T-helper 17 cell (primary cell): ENCODE results near the gene KAZN. TPM values are rescaled to one million over a fixed set of nuclear protein-coding genes. Genes with fewer than 3 reads are reported as not detected.

ENCODE experiments used
- ATAC-seq: fragments of 150-1000 bp; cut with Tn5 transposase; 2 replicates; pipeline ENCODE4 v1.10.0; 2021; ENCODE audit warnings: mild to moderate bottlenecking, moderate library complexity
- DNase-seq, 3 donors: peaks; one replicate each; pipeline versions ENCODE4 v3.0.0 to v3.0.0-alpha.2; 2020 to 2021
- H3K9me3 ChIP-seq: one replicate; pipeline ENCODE4 v1.7.0; 2013; ENCODE audit warnings: low read length, mild to moderate bottlenecking; ENCODE audit not compliant: control insufficient read depth, poor library complexity, severe bottlenecking
- H3K27ac Mint-ChIP-seq: one replicate; pipeline ENCODE4 v1.8.0; 2022; ENCODE audit warnings: mild to moderate bottlenecking, moderate library complexity, mixed read lengths
- H3K27me3 Mint-ChIP-seq: one replicate; pipeline ENCODE4 v1.8.0; 2022; ENCODE audit warnings: mixed read lengths
- H3K36me3 Mint-ChIP-seq: one replicate; pipeline ENCODE4 v1.8.0; 2022; ENCODE audit warnings: low read depth, mixed read lengths
- H3K4me1 Mint-ChIP-seq: one replicate; pipeline ENCODE4 v1.8.0; 2022; ENCODE audit warnings: mild to moderate bottlenecking, mixed read lengths
- H3K4me3 Mint-ChIP-seq: one replicate; pipeline ENCODE4 v1.8.0; 2022; ENCODE audit warnings: mild to moderate bottlenecking, moderate library complexity, mixed read lengths
- total RNA-seq, 4 donors: library from RNA in 2 of 4; stranded (reverse) in 2 of 4; gene quantifications; one replicate each; pipeline ENCODE4 v1.2.3 and lab custom pipeline; 2022 to 2026

KAZN gene
- total RNA-seq, 2 donors from 2014 or later, result 0.10 to 0.62 TPM

DNA sequence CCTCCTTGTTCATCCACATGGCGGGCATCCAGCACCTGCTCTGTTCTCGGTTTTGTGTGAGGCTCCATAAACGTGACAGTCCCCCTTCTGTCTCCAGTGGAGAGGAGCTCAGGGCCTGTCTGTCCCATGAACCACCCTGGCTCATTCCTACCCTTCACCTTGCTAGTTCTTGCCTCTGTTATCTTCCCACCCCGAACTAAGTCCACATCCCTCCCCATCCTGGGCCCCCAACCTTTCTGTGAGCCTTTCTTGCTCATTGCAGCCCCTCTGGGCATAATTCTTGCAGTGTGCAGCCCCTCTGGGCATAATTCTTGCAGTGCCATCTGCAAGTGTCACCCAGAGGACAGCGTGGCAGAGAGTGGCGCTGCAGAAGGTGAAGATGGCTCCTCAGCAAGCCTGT lies 338.3 kb downstream of the KAZN start:
- ATAC-seq (no peak), DNase-seq (no peak)
- no peak overlapping the region for H3K4me3 Mint-ChIP-seq
- H3K9me3 ChIP-seq, result no peaks in the 10 kb centered on the region
- no peaks in the 10 kb centered on the region for H3K36me3 Mint-ChIP-seq
- H3K27me3 Mint-ChIP-seq, result peaks cover 19% of the 10 kb centered on the region
- no peaks in the 10 kb centered on the region for H3K4me1 Mint-ChIP-seq
- no peak overlapping the region for H3K27ac Mint-ChIP-seq

- no peaks in the 10 kb centered on the region for H3K9me3 ChIP-seq
These were observed 338.9 kb downstream of the KAZN start for GRCh38 chr1:14937288-14937949.

GRCh38 chr1:14939527-14940284 lies 341.2 kb downstream of the KAZN start:
- Mint-ChIP-seq H3K27ac (no peak overlapping the region), H3K27me3 (peaks cover 35% of the 10 kb centered on the region), H3K4me1 (peaks cover 2% of the 10 kb centered on the region), H3K36me3 (no peaks in the 10 kb centered on the region), H3K4me3 (no peak overlapping the region)
- no peak for DNase-seq
- no peak for ATAC-seq
- H3K9me3 ChIP-seq, result no peaks in the 10 kb centered on the region

More at GRCh38 chr1:14937288-14937949, 338.9 kb downstream of the KAZN start:
- Mint-ChIP-seq H3K27ac (no peak overlapping the region), H3K4me1 (no peaks in the 10 kb centered on the region), H3K36me3 (no peaks in the 10 kb centered on the region), H3K4me3 (no peak overlapping the region), H3K27me3 (peaks cover 25% of the 10 kb centered on the region)
- no peak for ATAC-seq
- DNase-seq, result no peak

DNA sequence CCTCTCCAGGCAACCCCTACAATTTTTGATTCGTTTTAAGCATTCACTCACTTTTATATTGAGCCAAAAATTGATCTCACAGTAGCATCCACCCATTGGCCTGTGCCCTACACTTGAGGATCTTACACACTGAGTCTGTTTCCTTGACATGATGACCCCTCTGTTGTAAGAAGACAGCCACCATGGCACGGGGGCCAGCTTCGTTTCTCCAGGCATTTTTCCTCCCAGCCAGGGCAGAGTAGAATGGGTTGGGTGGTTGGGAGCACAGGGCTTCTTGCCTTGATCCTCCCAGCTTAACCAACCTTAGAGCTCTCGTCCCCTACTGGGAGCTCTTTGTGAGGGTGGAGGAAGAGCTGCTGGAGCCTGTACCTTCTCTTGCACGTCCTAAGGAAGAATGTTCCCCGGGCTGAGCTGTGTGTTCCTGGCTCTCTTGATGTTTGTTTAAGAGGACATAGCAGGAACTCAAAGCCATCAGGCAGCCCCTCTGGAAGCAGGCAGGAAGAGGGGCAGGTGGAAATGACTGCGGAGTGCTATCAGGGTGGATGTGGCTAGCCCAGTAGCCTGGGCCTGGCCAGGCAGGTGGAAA lies 341.9 kb downstream of the KAZN start:
- H3K9me3 ChIP-seq, result no peaks in the 10 kb centered on the region
- peaks cover 35% of the 10 kb centered on the region for H3K27me3 Mint-ChIP-seq
- peaks cover 2% of the 10 kb centered on the region for H3K4me1 Mint-ChIP-seq
- DNase-seq (no peak), ATAC-seq (no peak)
- H3K36me3 Mint-ChIP-seq, result no peaks in the 10 kb centered on the region
- H3K27ac Mint-ChIP-seq, result no peak overlapping the region
- no peak overlapping the region for H3K4me3 Mint-ChIP-seq

DNA sequence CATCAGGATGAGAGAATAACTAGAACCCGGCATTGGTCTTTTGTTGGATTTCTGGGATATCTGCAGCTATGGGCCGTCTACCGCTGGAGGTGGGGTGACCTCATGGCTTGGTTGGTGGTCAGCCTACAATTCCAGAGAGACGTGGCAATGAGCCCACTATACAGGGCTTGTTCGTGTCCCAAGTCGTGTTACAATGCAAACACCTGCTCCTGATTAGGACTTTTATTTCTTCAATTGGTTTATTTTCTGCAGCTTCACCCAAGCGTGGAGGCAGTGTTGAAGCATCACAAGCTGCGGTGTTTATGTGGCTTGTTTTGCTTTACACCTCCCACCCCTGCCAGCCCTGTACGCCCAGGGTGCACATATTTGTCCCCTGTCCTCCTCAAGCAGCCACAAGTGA lies 343.4 kb downstream of the KAZN start:
- H3K36me3 Mint-ChIP-seq, result no peaks in the 10 kb centered on the region
- no peak for ATAC-seq
- H3K27ac Mint-ChIP-seq, result no peak overlapping the region
- peaks cover 2% of the 10 kb centered on the region for H3K4me1 Mint-ChIP-seq
- DNase-seq, result no peak
- H3K27me3 Mint-ChIP-seq, result peaks cover 30% of the 10 kb centered on the region
- no peaks in the 10 kb centered on the region for H3K9me3 ChIP-seq
- no peak overlapping the region for H3K4me3 Mint-ChIP-seq

GRCh38 chr1:14944471-14944985 lies 346.0 kb downstream of the KAZN start:
- Mint-ChIP-seq H3K4me1 (peaks cover 2% of the 10 kb centered on the region), H3K4me3 (no peak overlapping the region), H3K27me3 (peaks cover 29% of the 10 kb centered on the region), H3K27ac (no peak overlapping the region), H3K36me3 (no peaks in the 10 kb centered on the region)
- DNase-seq, result no peak
- no peak for ATAC-seq
- H3K9me3 ChIP-seq, result no peaks in the 10 kb centered on the region

DNA sequence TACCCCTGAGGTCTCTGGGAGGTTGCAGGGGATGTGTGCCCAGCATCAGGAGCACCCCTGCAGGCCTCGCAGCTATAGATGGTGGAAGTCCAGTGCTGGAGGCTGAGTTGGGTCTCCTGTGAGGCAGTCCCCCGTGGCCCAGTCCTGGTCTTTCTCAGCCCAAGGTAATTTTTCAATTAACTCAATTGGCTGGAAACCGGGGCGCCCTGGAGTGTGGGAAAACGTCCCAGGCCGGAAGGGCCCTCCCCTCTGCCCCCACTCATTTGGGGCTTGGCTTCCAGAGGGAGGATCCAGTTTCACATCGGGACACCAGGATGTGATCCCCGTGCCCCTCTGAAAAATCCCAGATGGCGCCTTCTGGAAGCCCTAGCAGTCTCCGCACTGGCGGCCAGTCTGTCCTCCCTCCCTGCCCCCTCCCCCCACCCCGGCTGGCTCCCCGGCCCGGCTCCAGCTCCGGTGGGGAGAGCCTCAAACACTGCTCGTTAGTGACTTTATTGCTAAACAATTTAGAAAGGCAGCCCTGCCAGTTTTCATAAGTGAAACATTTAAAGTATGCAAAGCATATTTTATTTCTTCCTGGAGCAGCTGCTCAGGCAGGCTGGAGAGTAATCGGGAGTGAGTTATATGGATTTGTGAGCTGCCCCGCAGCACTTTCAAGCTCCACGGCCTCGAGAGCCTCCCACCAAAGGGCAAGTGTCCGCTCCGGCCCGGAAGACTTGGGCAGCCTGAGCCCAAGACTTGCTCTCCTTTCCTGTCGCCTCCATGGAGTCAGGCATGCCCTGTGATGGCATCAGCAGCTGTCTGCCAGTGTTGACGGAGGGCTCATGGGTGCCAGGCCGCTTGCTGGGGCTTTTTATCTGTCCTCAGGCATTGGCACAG lies 346.9 kb downstream of the KAZN start:
- Mint-ChIP-seq H3K27me3 (peaks cover 29% of the 10 kb centered on the region), H3K4me3 (no peak overlapping the region)

DNA sequence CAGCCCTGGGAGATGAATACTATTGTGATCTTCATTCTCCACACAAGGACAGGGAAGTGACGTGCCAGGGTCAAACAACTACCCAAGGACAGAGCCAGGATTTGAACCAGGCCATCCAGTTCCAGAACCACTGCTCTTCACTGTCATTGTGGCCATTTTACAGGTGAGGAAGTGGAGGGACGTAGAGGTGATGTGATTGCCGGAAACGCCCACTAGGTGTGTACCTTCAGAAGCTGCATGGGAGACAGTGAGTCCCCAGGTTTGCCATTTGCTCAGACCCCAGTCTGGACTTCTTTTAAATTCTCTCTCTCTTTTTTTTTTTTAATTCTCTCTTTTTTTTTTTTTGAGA lies 347.5 kb downstream of the KAZN start:
- no peak for ATAC-seq
- DNase-seq, result no peak
- H3K4me1 Mint-ChIP-seq, result peaks cover 2% of the 10 kb centered on the region

More for the DNA sequence above, 346.9 kb downstream of the KAZN start:
- no peaks in the 10 kb centered on the region for H3K9me3 ChIP-seq
- no peaks in the 10 kb centered on the region for H3K36me3 Mint-ChIP-seq
- peaks cover 2% of the 10 kb centered on the region for H3K4me1 Mint-ChIP-seq
- no peak for ATAC-seq
- no peak overlapping the region for H3K27ac Mint-ChIP-seq
- DNase-seq, result no peak

DNA sequence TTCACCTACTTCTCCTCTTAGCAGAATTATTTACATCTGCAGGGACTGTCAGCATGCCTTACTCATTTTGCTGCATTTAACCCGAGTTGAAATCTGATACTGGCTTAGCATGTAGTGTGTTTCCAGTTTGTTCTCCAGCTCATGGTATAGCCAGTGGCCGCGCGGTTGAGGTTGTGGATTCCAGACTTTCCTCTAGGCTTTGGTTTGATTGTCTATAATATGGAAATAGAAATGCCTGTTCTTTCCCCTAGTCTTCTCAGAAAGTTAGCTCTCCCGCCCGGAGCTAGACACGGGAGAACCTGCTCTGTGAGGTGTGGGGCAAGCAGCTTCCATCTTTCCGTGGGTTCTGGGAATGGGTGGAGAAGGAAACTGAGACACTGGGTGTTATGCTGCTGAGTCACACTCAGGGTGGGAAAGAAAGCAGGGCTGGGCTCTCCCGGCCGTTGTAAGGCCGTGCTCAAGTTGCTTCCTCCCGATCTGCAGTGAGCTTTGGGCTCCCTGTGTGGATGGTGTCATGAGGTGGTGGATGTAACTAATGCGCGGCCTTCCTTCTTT lies 348.3 kb downstream of the KAZN start:
- Mint-ChIP-seq H3K27ac (no peak overlapping the region), H3K4me3 (no peak overlapping the region), H3K36me3 (no peaks in the 10 kb centered on the region), H3K27me3 (peaks cover 28% of the 10 kb centered on the region), H3K4me1 (peaks cover 2% of the 10 kb centered on the region)
- ATAC-seq (no peak), DNase-seq (no peak)
- H3K9me3 ChIP-seq, result no peaks in the 10 kb centered on the region

More for the DNA sequence above, 347.5 kb downstream of the KAZN start:
- H3K27ac Mint-ChIP-seq, result no peak overlapping the region
- no peaks in the 10 kb centered on the region for H3K9me3 ChIP-seq
- H3K4me3 Mint-ChIP-seq, result no peak overlapping the region
- no peaks in the 10 kb centered on the region for H3K36me3 Mint-ChIP-seq
- peaks cover 29% of the 10 kb centered on the region for H3K27me3 Mint-ChIP-seq

DNA sequence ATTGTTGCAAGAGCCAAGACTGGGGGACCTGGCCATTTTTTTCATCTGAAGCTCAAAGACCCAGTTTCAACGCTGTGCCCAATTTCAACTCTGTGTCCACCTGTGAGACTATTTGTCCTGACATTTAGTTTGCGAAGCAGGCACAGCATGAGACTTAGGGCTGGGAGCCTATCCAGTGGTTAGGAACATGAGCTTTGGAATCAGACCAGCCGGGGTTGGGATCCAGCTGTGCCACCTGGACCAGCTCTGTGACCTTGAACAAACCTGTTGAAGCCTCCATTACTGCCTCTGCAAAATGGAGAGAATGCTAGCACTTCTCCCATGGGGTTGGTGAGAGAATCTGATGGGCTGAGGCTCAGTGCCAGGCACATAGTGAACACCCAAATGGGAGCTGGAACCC lies 348.9 kb downstream of the KAZN start:
- Mint-ChIP-seq H3K36me3 (no peaks in the 10 kb centered on the region), H3K4me1 (peaks cover 2% of the 10 kb centered on the region), H3K27ac (no peak overlapping the region), H3K27me3 (peaks cover 22% of the 10 kb centered on the region), H3K4me3 (no peak overlapping the region)
- no peaks in the 10 kb centered on the region for H3K9me3 ChIP-seq
- no peak for ATAC-seq
- DNase-seq, result no peak

GRCh38 chr1:14948112-14948652 lies 349.7 kb downstream of the KAZN start:
- Mint-ChIP-seq H3K4me3 (no peak overlapping the region), H3K27me3 (peaks cover 16% of the 10 kb centered on the region), H3K36me3 (no peaks in the 10 kb centered on the region), H3K27ac (no peak overlapping the region), H3K4me1 (no peaks in the 10 kb centered on the region)
- ATAC-seq (no peak), DNase-seq (no peak)
- H3K9me3 ChIP-seq, result no peaks in the 10 kb centered on the region

GRCh38 chr1:14949270-14949835 lies 350.9 kb downstream of the KAZN start:
- H3K9me3 ChIP-seq, result no peaks in the 10 kb centered on the region
- Mint-ChIP-seq H3K36me3 (no peaks in the 10 kb centered on the region), H3K4me3 (no peak overlapping the region), H3K27ac (no peak overlapping the region), H3K27me3 (peaks cover 13% of the 10 kb centered on the region), H3K4me1 (no peaks in the 10 kb centered on the region)
- DNase-seq, result no peak
- no peak for ATAC-seq
